ENCODE results near the gene SMIM15.
"Not testable (repeated sequence)": the region's sequence is repeated elsewhere in the genome, so short reads cannot be mapped to it uniquely, and the experiment has no call there.

The SMIM15 gene

GRCh38 chr5:61162010-61162831 lies at the start of gene SMIM15:
TSS of gene SMIM15 (minus strand) at chr5:61162468. CDS start at chr5:61160171, 2,297 bp downstream.
- no peak for FAIRE-seq
- peak; percentile 67 for DNase-seq (ENCODE audit: low spot score)

- FAIRE-seq (no peak), DNase-seq (ENCODE audit: low spot score) (no peak)
Observed at GRCh38 chr5:61207884-61208283, 45.6 kb upstream of the SMIM15 start.

- DNase-seq (ENCODE audit: low spot score) (no peak), FAIRE-seq (no peak)
Observed at GRCh38 chr5:61205013-61205412, 42.7 kb upstream of the SMIM15 start.

GRCh38 chr5:61202213-61202612 lies 39.9 kb upstream of the SMIM15 start:
- FAIRE-seq (no peak), DNase-seq (ENCODE audit: low spot score) (no peak)

- no peak for FAIRE-seq
Observed at GRCh38 chr5:61200582-61201155, 38.4 kb upstream of the SMIM15 start.

GRCh38 chr5:61198606-61199005 lies 36.3 kb upstream of the SMIM15 start:
- no peak for DNase-seq (ENCODE audit: low spot score)
- no peak for FAIRE-seq

More at GRCh38 chr5:61200582-61201155, 38.4 kb upstream of the SMIM15 start:
- DNase-seq (ENCODE audit: low spot score), result no peak

- FAIRE-seq; DNase-seq (ENCODE audit: low spot score): not testable (repeated sequence)
Observed at GRCh38 chr5:61187826-61188225, 25.6 kb upstream of the SMIM15 start.

GRCh38 chr5:61187352-61187751 lies 25.1 kb upstream of the SMIM15 start:
- not testable (repeated sequence) for FAIRE-seq; DNase-seq (ENCODE audit: low spot score)

- FAIRE-seq (no peak), DNase-seq (ENCODE audit: low spot score) (no peak)
Observed at GRCh38 chr5:61186634-61187033, 24.4 kb upstream of the SMIM15 start.

GRCh38 chr5:61184708-61185107 lies 22.4 kb upstream of the SMIM15 start:
- no peak for FAIRE-seq
- no peak for DNase-seq (ENCODE audit: low spot score)

- DNase-seq (ENCODE audit: low spot score) (no peak), FAIRE-seq (no peak)
Observed at GRCh38 chr5:61183538-61183937, 21.3 kb upstream of the SMIM15 start.

- FAIRE-seq, result no peak
Observed at GRCh38 chr5:61182449-61182848, 20.2 kb upstream of the SMIM15 start.

GRCh38 chr5:61180886-61181285 lies 18.6 kb upstream of the SMIM15 start:
- DNase-seq (ENCODE audit: low spot score) (no peak), FAIRE-seq (no peak)

More at GRCh38 chr5:61182449-61182848, 20.2 kb upstream of the SMIM15 start:
- DNase-seq (ENCODE audit: low spot score), result no peak

GRCh38 chr5:61178702-61179101 lies 16.4 kb upstream of the SMIM15 start:
- no peak for FAIRE-seq
- no peak for DNase-seq (ENCODE audit: low spot score)

- no peak for FAIRE-seq
Observed at GRCh38 chr5:61177716-61178115, 15.4 kb upstream of the SMIM15 start.

GRCh38 chr5:61177070-61177469 lies 14.8 kb upstream of the SMIM15 start:
- no peak for DNase-seq (ENCODE audit: low spot score)
- FAIRE-seq, result no peak

More at GRCh38 chr5:61177716-61178115, 15.4 kb upstream of the SMIM15 start:
- no peak for DNase-seq (ENCODE audit: low spot score)

- DNase-seq (ENCODE audit: low spot score), result no peak
- FAIRE-seq, result no peak
Observed at GRCh38 chr5:61176631-61177030, 14.4 kb upstream of the SMIM15 start.

GRCh38 chr5:61171479-61171878 lies 9.2 kb upstream of the SMIM15 start:
- no peak for FAIRE-seq
- DNase-seq (ENCODE audit: low spot score), result no peak

GRCh38 chr5:61168951-61169350 lies 6.7 kb upstream of the SMIM15 start:
- no peak for DNase-seq (ENCODE audit: low spot score)
- no peak for FAIRE-seq

- FAIRE-seq (no peak), DNase-seq (ENCODE audit: low spot score) (no peak)
Observed at GRCh38 chr5:61167382-61167781, 5.1 kb upstream of the SMIM15 start.

- DNase-seq (ENCODE audit: low spot score), result no peak
- no peak for FAIRE-seq
Observed at GRCh38 chr5:61163905-61164304, 1.6 kb upstream of the SMIM15 start.

GRCh38 chr5:61162832-61163567 lies 732 bp upstream of the SMIM15 start:
- FAIRE-seq, result no peak
- no peak for DNase-seq (ENCODE audit: low spot score)

Data from RCC 7860 (cell line).